GM12878 (cell line): Measurements from ENCODE around the gene LGI1. TPM values are rescaled to one million over a fixed set of nuclear protein-coding genes. Genes with fewer than 3 reads are reported as not detected.

Source experiments
- ATAC-seq: fragments of 200-7000 bp; cut with Tn5 transposase; 3 replicates; pipeline ENCODE4 v1.9.1; 2020; ENCODE audit warnings: mild to moderate bottlenecking, moderate library complexity
- BruUV-seq: library from RNA; stranded (reverse); fragments of 400-500 nt; replicated peaks from 2 replicates; lab custom pipeline; 2021; lab: Mats Ljungman, UMichigan
- CTCF ChIA-PET: fragments of 300-600 bp; sonication (Branson Sonifier 250); formaldehyde crosslinking; extraction: SDS; loops from one replicate; lab custom pipeline; 2021; ENCODE audit warnings: inconsistent platforms; lab: Yijun Ruan, JAX
- POLR2A ChIA-PET: fragments of 350-600 bp; formaldehyde crosslinking; extraction: SDS; loops from one replicate; lab custom pipeline; 2021; ENCODE audit warnings: inconsistent platforms; lab: Charles Lee
- RAD21 ChIA-PET: fragments of 300-600 bp; sonication (Branson Sonifier 250); formaldehyde crosslinking; loops from one replicate; lab custom pipeline; 2023; ENCODE audit warnings: antibody characterized with exemption; ENCODE audit not compliant: unreplicated experiment; lab: Charles Lee
- SMC1A ChIA-PET: fragments of 300-600 bp; sonication (Branson Sonifier 250); formaldehyde crosslinking; loops from one replicate; lab custom pipeline; 2023; ENCODE audit not compliant: unreplicated experiment, uncharacterized antibody; lab: Charles Lee
- DNase-seq: peaks from one replicate; pipeline ENCODE4 v3.0.0-alpha.2; 2011; ENCODE audit warnings: low read depth, low spot score
- FAIRE-seq: peaks from 3 replicates; lab custom pipeline; 2011; peaks lifted over from hg19 to GRCh38; lab: Jason Lieb, UNC
- H2AFZ ChIP-seq: 2 replicates; pipeline ENCODE4 v1.6.0; 2011; ENCODE audit warnings: low read depth, low read length, control low read depth; ENCODE audit not compliant: control insufficient read depth
- H3K27ac ChIP-seq: 2 replicates; pipeline ENCODE4 v1.5.1; 2011; ENCODE audit warnings: control low read depth; ENCODE audit not compliant: control insufficient read depth, insufficient read depth
- H3K27me3 ChIP-seq, 2 experiments: replicated peaks in 1 of 2; 2 replicates each; pipeline versions ENCODE4 v1.6.0 to v1.6.1; 2011; ENCODE audit warnings: low read length in 1 of 2; ENCODE audit not compliant: control insufficient read depth in 2 of 2, insufficient read depth in 2 of 2
- H3K36me3 ChIP-seq, 2 experiments: 2 replicates each; pipeline ENCODE4 v1.5.1; 2011; ENCODE audit warnings: low read length in 1 of 2; ENCODE audit not compliant: control insufficient read depth in 2 of 2, insufficient read depth in 2 of 2
- H3K4me1 ChIP-seq: 2 replicates; pipeline ENCODE4 v1.6.1; 2011; ENCODE audit warnings: mild to moderate bottlenecking, low read length, moderate library complexity, mixed read lengths; ENCODE audit not compliant: control insufficient read depth, insufficient read depth
- H3K4me2 ChIP-seq: 2 replicates; pipeline ENCODE4 v1.6.0; 2011; ENCODE audit warnings: control low read depth; ENCODE audit not compliant: control insufficient read depth, insufficient read depth
- H3K4me3 ChIP-seq: fragments of 200-600 bp; sonication (generic); 2 replicates; pipeline ENCODE4 v1.5.1; 2016
- H3K79me2 ChIP-seq: 2 replicates; pipeline ENCODE4 v1.6.0; 2011; ENCODE audit warnings: low read length; ENCODE audit not compliant: control insufficient read depth, insufficient read depth
- H3K9ac ChIP-seq: 2 replicates; pipeline ENCODE4 v1.8.0; 2011; ENCODE audit warnings: low read length, control low read depth, mixed read lengths; ENCODE audit not compliant: control insufficient read depth, insufficient read depth
- H3K9me3 ChIP-seq: replicated peaks from 3 replicates; pipeline ENCODE4 v1.5.1; 2011; ENCODE audit warnings: mild to moderate bottlenecking, low read length; ENCODE audit not compliant: control insufficient read depth, insufficient read depth
- H4K20me1 ChIP-seq: 2 replicates; pipeline ENCODE4 v1.6.0; 2011; ENCODE audit not compliant: control insufficient read depth, insufficient read depth
- BCL11A ChIP-seq: IDR thresholded peaks from 2 replicates; pipeline ENCODE4 v1.6.1; 2011; ENCODE audit warnings: low read depth, low read length
- BHLHE40 ChIP-seq, 2 experiments: fragments of 450-650 bp in 1 of 2; IDR thresholded peaks; 2 replicates each; pipeline ENCODE4 v1.6.1; 2011 to 2017; ENCODE audit warnings: low read depth in 2 of 2, borderline replicate concordance in 1 of 2, improper control_type of control experiment in 1 of 2, low read length in 1 of 2, mild to moderate bottlenecking in 1 of 2
- BMI1 ChIP-seq: fragments of 450-650 bp; IDR thresholded peaks from 2 replicates; pipeline ENCODE4 v1.6.1; 2016; ENCODE audit warnings: mild to moderate bottlenecking, moderate library complexity, borderline replicate concordance
- CBFB ChIP-seq: IDR thresholded peaks from 2 replicates; pipeline ENCODE4 v1.6.1; 2016; ENCODE audit warnings: antibody characterized with exemption, low read depth
- IRF4 ChIP-seq: IDR thresholded peaks from 2 replicates; pipeline ENCODE4 v1.6.1; 2011; ENCODE audit warnings: low read depth, low read length
- MYC ChIP-seq: IDR thresholded peaks from 2 replicates; pipeline ENCODE4 v1.6.1; 2011; ENCODE audit warnings: mild to moderate bottlenecking, low read length, moderate library complexity, inconsistent platforms; ENCODE audit not compliant: insufficient read depth, insufficient replicate concordance, insufficient read length, severe bottlenecking
- SMAD5 ChIP-seq: IDR thresholded peaks from 2 replicates; pipeline ENCODE4 v1.6.1; 2016; ENCODE audit warnings: antibody characterized with exemption, low read depth
- SMC3 ChIP-seq: IDR thresholded peaks from 2 replicates; pipeline ENCODE4 v1.6.1; 2011; ENCODE audit warnings: low read length, improper control_type of control experiment, borderline replicate concordance
- SREBF2 ChIP-seq: IDR thresholded peaks from 2 replicates; pipeline ENCODE4 v1.6.1; 2012; ENCODE audit warnings: mild to moderate bottlenecking, low read length
- TCF7 ChIP-seq: IDR thresholded peaks from 2 replicates; pipeline ENCODE4 v1.6.1; 2014; ENCODE audit warnings: antibody characterized with exemption, borderline replicate concordance
- ZNF24 ChIP-seq: fragments of 450-650 bp; IDR thresholded peaks from 2 replicates; pipeline ENCODE4 v1.6.1; 2017; ENCODE audit warnings: antibody characterized with exemption, mild to moderate bottlenecking
- WGBS: methylation state at CpG from one replicate; pipeline ENCODE4 v1.1.6; 2016; ENCODE audit warnings: low lambda C conversion rate; ENCODE audit not compliant: insufficient replicate concordance, insufficient coverage; ENCODE audit errors: missing lambda C conversion rate; 5-methylcytosine and 5-hydroxymethylcytosine counted together
- in situ Hi-C: fragments of 300-500 bp; cut with MboI; formaldehyde crosslinking; loops from 9 replicates; pipeline ENCODE4 v1.14.3; 2018; ENCODE audit warnings: mixed read lengths
- intact Hi-C: fragments of 100-400 bp; cut with micrococcal nuclease; formaldehyde crosslinking; loops from one replicate; pipeline ENCODE4 v1.14.2; 2022; ENCODE audit not compliant: unreplicated experiment
- polyA plus RNA-seq, 11 experiments: library from polyadenylated mRNA; depleted of rRNA in 4 of 11; unstranded in 6 of 11; stranded (reverse) in 5 of 11; fragments of >200 nt; fragmentation: Nextera tagmentation in 4 of 11; fragmentation: Illumina TruSeq in 1 of 11; extraction: Ambion mirVana in 4 of 11; extraction: Trizol in 1 of 11; gene quantifications; 1 replicate in 1 of 11; 2 replicates in 10 of 11; pipeline versions ENCODE4 v1.2.1 to v1.2.3, GENCODE V29; 2011 to 2016; ENCODE audit warnings: inconsistent platforms in 2 of 11, missing spikeins in 2 of 11, low read depth in 1 of 11
- total RNA-seq, 4 experiments: library from RNA; depleted of rRNA in 3 of 4; stranded (reverse); fragments of >200 nt in 3 of 4; fragmentation: Illumina TruSeq in 1 of 4; extraction: Trizol in 1 of 4; gene quantifications; 2 replicates each; pipeline versions ENCODE4 v1.2.1 to v1.2.3, GENCODE V29; 2013 to 2021
- TF ChIP-seq, protein P1 (sequence below): IDR thresholded peaks from 2 replicates; pipeline ENCODE4 v1.6.1; 2012; ENCODE audit warnings: low read depth, low read length, improper control_type of control experiment
- TF ChIP-seq, protein P2 (sequence below): IDR thresholded peaks from 2 replicates; pipeline ENCODE4 v1.6.1; 2012; ENCODE audit warnings: mild to moderate bottlenecking, low read depth, low read length

The LGI1 gene
- total and polyA plus RNA-seq, 10 of the 15 experiments (the other 5 are each of a cell fraction or from before 2014, with no cell fraction given) = not detected

DNA sequence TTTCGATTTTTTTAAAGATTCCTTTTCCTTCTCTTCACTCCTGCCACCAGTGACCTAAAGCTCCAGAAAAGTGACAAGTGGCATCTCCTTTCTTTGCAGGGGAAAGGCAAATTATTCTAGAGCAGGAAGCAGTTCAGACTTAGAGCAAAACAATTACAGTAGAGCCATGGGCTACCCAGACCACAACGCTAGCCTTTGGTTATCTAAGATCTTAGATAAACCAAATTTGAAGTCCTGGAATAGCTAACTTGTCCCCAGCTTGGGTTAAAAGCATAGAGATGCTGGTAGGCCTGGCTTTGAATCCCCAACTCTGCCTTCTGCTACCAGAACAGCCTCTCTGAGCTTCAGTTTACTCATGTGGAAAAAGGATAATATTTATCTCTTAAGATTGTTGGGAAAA lies 38.4 kb downstream of the LGI1 start:
- Histone ChIP-seq H3K9ac (no peak overlapping the region), H3K79me2 (no peaks in the 10 kb centered on the region), H3K4me2 (no peak overlapping the region), H4K20me1 (no peaks in the 10 kb centered on the region), H3K9me3 (no peaks in the 10 kb centered on the region), H2AFZ (no peak overlapping the region), H3K27ac (no peak overlapping the region), H3K4me1 (no peaks in the 10 kb centered on the region), H3K4me3 (no peak overlapping the region), H3K27me3 (no peaks in the 10 kb centered on the region; a peak in 1 of 4 replicates), H3K36me3 (no peaks in the 10 kb centered on the region)
- ChIA-PET RAD21 (no interaction called here), SMC1A (interaction anchor here (1.0 to 1.2 kb wide), 3 partner anchors 11 to 113 kb away, joined by 3 to 4 read pairs (median 4); no protein-coding TSS in a partner anchor), CTCF (interaction anchor here (0.7 kb wide), 1 partner anchor 17 kb away, joined by 3 read pairs; no protein-coding TSS in a partner anchor), POLR2A (no interaction called here)
- DNase-seq = no peak
- in situ Hi-C loops (no loop called here), intact Hi-C loops (no loop called here)
- TF ChIP-seq MYC (no peak), ZNF24 (no peak), SMAD5 (no peak), SREBF2 (no peak), TCF7 (no peak), IRF4 (no peak), BCL11A (no peak), BHLHE40 (IDR thresholded peaks at IDR 0.05; ENCODE audit: borderline replicate concordance in 1 of 2, low read depth in 2 of 2, low read length in 1 of 2) (no peak), CBFB (no peak), BMI1 (no peak), SMC3 (no peak)
- TF ChIP-seq, protein P1, sequence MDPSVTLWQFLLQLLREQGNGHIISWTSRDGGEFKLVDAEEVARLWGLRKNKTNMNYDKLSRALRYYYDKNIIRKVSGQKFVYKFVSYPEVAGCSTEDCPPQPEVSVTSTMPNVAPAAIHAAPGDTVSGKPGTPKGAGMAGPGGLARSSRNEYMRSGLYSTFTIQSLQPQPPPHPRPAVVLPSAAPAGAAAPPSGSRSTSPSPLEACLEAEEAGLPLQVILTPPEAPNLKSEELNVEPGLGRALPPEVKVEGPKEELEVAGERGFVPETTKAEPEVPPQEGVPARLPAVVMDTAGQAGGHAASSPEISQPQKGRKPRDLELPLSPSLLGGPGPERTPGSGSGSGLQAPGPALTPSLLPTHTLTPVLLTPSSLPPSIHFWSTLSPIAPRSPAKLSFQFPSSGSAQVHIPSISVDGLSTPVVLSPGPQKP = no peak
- TF ChIP-seq, protein P2, sequence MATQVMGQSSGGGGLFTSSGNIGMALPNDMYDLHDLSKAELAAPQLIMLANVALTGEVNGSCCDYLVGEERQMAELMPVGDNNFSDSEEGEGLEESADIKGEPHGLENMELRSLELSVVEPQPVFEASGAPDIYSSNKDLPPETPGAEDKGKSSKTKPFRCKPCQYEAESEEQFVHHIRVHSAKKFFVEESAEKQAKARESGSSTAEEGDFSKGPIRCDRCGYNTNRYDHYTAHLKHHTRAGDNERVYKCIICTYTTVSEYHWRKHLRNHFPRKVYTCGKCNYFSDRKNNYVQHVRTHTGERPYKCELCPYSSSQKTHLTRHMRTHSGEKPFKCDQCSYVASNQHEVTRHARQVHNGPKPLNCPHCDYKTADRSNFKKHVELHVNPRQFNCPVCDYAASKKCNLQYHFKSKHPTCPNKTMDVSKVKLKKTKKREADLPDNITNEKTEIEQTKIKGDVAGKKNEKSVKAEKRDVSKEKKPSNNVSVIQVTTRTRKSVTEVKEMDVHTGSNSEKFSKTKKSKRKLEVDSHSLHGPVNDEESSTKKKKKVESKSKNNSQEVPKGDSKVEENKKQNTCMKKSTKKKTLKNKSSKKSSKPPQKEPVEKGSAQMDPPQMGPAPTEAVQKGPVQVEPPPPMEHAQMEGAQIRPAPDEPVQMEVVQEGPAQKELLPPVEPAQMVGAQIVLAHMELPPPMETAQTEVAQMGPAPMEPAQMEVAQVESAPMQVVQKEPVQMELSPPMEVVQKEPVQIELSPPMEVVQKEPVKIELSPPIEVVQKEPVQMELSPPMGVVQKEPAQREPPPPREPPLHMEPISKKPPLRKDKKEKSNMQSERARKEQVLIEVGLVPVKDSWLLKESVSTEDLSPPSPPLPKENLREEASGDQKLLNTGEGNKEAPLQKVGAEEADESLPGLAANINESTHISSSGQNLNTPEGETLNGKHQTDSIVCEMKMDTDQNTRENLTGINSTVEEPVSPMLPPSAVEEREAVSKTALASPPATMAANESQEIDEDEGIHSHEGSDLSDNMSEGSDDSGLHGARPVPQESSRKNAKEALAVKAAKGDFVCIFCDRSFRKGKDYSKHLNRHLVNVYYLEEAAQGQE = no peak
- 12% methylated on average over 2 of the region's 2 CpGs for WGBS
- ATAC-seq = no peak
- BruUV-seq = no TSS peak
- FAIRE-seq = no peak
